ENCODE data around the gene DFFB.
"Not testable (repeated sequence)": the region's sequence is repeated elsewhere in the genome, so short reads cannot be mapped to it uniquely, and the experiment has no call there.

DFFB gene

GRCh38 chr1:3911981-3912808, 54.9 kb downstream of the DFFB start:
- DNase-seq: no peak

GRCh38 chr1:3912809-3913685, 55.8 kb downstream of the DFFB start:
- DNase-seq: no peak

GRCh38 chr1:3914331-3914851, 57.1 kb downstream of the DFFB start:
- no peak for DNase-seq

- DNase-seq: no peak
Measured at GRCh38 chr1:3914911-3915310, 57.6 kb downstream of the DFFB start.

- no peak for DNase-seq
Measured at GRCh38 chr1:3915551-3916121, 58.4 kb downstream of the DFFB start.

GRCh38 chr1:3917761-3918160, 60.5 kb downstream of the DFFB start:
- no peak for DNase-seq

GRCh38 chr1:3918359-3918758, 61.1 kb downstream of the DFFB start:
- not testable (repeated sequence) for DNase-seq

GRCh38 chr1:3918966-3919611, 61.8 kb downstream of the DFFB start:
- no peak for DNase-seq

- no peak for DNase-seq
Measured at GRCh38 chr1:3919706-3920105, 62.4 kb downstream of the DFFB start.

GRCh38 chr1:3921765-3922164, 64.5 kb downstream of the DFFB start:
- no peak for DNase-seq

- peak; percentile 71 for DNase-seq
Measured at GRCh38 chr1:3922201-3922725, 65.0 kb downstream of the DFFB start.

GRCh38 chr1:3922851-3923250, 65.6 kb downstream of the DFFB start:
- DNase-seq: no peak

GRCh38 chr1:3923378-3924185, 66.3 kb downstream of the DFFB start:
- no peak for DNase-seq

GRCh38 chr1:3924186-3924824, 67.0 kb downstream of the DFFB start:
- no peak for DNase-seq

- DNase-seq: no peak
Measured at GRCh38 chr1:3924825-3925220, 67.5 kb downstream of the DFFB start.

GRCh38 chr1:3925256-3925655, 68.0 kb downstream of the DFFB start:
- DNase-seq: no peak

- DNase-seq: no peak
Measured at GRCh38 chr1:3925762-3926161, 68.5 kb downstream of the DFFB start.

GRCh38 chr1:3926956-3927355, 69.7 kb downstream of the DFFB start:
- no peak for DNase-seq

- DNase-seq: no peak
Measured at GRCh38 chr1:3928586-3928985, 71.3 kb downstream of the DFFB start.

GRCh38 chr1:3929126-3929525, 71.8 kb downstream of the DFFB start:
- DNase-seq: no peak

GRCh38 chr1:3930301-3931006, 73.2 kb downstream of the DFFB start:
- DNase-seq: no peak

Data from CD4-positive, alpha-beta T cell treated with Interleukin-10 for 1 hour (primary cell).